Sigmoid colon (tissue), 4 donors: ENCODE results near the gene KRTAP4-3.

Experiments
- CTCF ChIP-seq, 4 experiments: fragments of 450-650 bp in 3 of 4; fragments of 200-600 bp in 1 of 4; IDR thresholded peaks; one replicate each; pipeline ENCODE4 v1.5.1; 2016 to 2019; ENCODE audit warnings: antibody characterized with exemption in 4 of 4, mild to moderate bottlenecking in 3 of 4, moderate library complexity in 2 of 4
- EP300 ChIP-seq, 4 donors: sonication (generic); formaldehyde crosslinking; IDR thresholded peaks; one replicate each; pipeline ENCODE4 v1.6.1; 2017; ENCODE audit warnings: antibody characterized with exemption in 4 of 4
- POLR2A ChIP-seq, 2 donors: fragments of 450-650 bp; IDR thresholded peaks; one replicate each; pipeline ENCODE4 v1.6.1; 2016; ENCODE audit warnings: antibody characterized with exemption in 2 of 2, mild to moderate bottlenecking in 2 of 2, moderate library complexity in 2 of 2

- no peak for TF ChIP-seq POLR2A (IDR thresholded peaks at IDR 0.05)
- TF ChIP-seq CTCF (IDR thresholded peaks at IDR 0.05) = no peak
- no peak for TF ChIP-seq EP300 (IDR thresholded peaks at IDR 0.05)
Measured at GRCh38 chr17:41212524-41213169, 44.6 kb upstream of the KRTAP4-3 start.
